NCI-H2107 treated with DMSO at 0.1 percent for 48 hours (cell line): ENCODE measurements around the gene MZF1.

ENCODE experiments used
- DNase-seq: peaks from one replicate; lab custom pipeline; 2025; ENCODE audit not compliant: unreplicated experiment; lab: John Stamatoyannopoulos, UW

Gene MZF1

DNA sequence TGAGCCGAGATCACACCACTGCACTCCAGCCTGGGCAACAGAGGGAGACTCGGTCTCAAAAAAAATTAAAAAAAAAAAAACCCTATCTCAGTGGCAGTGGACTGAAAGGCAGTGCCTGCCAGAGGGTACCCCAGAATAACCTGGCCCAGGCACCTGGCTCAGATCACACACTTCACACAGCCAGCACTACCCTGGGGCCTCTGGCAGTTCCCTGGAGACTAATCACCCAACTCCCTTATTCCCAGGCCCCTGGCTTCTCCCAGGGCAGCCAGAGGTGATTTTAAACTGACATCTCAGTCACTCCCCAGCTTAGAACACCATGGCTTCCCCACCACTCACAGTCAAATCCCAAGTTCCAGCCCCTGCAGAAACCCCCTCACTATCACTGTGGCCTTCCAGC, 57.9 kb downstream of the MZF1 start:
- no peak for DNase-seq

DNA sequence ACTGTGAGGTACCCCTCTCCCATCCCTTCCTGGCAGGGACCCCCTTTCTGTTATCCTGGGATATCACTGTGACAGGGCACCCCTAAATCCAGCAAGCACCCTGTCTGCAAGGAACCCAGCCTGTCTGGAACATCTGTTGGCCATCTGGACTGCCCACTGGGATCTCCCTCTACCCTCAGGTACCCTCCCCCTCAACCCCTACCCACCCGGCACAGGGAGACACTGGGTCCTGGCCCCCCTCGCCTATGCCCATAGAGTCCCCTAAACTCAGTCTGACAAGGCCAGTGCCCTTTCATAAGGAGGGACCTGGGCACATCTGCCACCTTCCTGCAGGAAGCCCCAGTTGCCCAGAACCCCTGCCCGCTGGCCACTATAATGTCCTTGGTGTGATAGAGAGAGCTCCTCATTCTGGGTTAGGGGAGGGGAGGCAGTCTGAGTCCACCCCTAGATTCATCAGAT, 58.5 kb downstream of the MZF1 start:
- no peak for DNase-seq

DNA sequence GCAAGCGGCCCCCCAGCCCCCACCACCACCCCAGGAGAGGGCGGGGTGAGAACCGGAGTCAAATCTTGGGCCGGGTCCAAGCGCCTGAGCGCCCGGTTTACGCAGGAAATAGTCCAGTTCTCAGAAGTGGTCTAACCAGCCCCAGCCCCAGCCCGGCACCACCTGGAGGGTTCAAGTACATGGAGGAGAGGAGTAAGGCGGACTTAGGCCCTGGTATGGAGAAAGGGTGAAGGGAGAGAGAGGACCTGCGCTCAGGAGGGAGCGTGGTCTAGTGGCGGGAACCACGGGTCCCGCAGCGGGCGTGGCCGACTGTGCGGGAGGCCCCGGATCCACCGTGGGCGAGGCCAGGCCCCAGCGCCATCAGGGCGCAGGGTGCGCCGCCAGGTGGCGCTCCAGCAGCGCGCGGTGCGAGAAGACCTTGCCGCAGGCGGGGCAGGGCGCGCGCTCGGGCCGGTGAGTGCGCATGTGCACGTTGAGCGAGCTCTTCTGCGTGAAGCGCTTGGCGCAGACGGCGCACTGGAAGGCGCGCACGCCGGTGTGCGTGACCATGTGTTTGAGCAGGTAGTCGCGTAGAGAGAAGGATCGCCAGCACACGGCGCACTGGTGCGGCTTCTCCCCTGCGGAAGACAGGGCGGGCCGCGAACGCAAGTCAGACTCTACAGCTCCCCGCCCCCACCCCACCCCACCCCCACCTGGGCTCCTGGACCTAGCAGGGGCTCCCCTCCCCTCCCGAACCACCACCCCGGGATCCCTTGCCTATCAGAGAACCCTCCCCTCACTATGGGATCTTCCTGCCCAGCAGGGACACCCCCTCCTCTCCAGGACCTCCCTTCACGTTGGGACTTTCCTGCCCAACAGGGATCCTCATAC, 59.2 kb downstream of the MZF1 start:
- DNase-seq: peak; percentile 12

DNA sequence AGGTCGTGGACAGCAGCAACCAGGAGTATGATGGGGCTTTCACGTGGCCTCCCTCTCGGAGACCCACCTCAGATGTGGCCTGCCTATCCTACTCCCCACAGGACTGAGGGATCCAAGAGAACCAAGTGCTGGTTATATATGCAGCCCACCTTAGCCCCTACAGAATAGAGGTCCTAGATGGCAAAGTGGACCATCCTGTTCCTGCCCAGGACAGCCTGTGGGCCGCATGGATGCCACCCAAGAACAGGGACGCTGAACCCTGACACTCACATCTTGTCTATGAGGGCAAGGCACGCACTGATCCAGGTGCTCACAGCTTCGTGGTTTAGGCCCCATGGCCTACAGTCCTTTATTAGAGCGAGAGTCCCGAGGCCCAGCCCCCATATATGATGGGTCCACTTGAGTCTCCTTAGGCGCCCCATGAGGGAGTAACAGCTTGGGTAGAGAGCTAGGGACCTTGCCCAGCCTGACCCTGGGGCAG, 59.9 kb downstream of the MZF1 start:
- DNase-seq: no peak
